HFFc6 (cell line): Measurements from ENCODE around the gene ZNF831. TPM values are rescaled to one million over a fixed set of nuclear protein-coding genes. Genes with fewer than 3 reads are reported as not detected.
A peak's percentile ranks its signal among the peaks of the same experiment; 100 is the strongest.

ENCODE experiments used
- DNase-seq: peaks from one replicate; pipeline ENCODE4 v3.0.0-alpha.2; 2018
- H3K27ac Mint-ChIP-seq: 2 replicates; pipeline ENCODE4 v1.8.0; 2020; ENCODE audit warnings: mild to moderate bottlenecking, mixed read lengths
- H3K27me3 Mint-ChIP-seq: 2 replicates; pipeline ENCODE4 v1.8.0; 2021; ENCODE audit warnings: mild to moderate bottlenecking, moderate library complexity, mixed read lengths; ENCODE audit not compliant: insufficient read depth
- H3K36me3 Mint-ChIP-seq: 2 replicates; pipeline ENCODE4 v1.8.0; 2021; ENCODE audit warnings: low read depth, mixed read lengths
- H3K4me1 Mint-ChIP-seq: 2 replicates; pipeline ENCODE4 v1.8.0; 2020; ENCODE audit warnings: low read depth, mixed read lengths
- H3K4me3 Mint-ChIP-seq: 2 replicates; pipeline ENCODE4 v1.8.0; 2020; ENCODE audit warnings: mild to moderate bottlenecking, moderate library complexity, mixed read lengths
- H3K9me3 Mint-ChIP-seq: 2 replicates; pipeline ENCODE4 v1.8.0; 2020; ENCODE audit warnings: mild to moderate bottlenecking, mixed read lengths
- total RNA-seq, 6 experiments: library from RNA; stranded (reverse); fragmentation: NEBNext Ultra II Directional; extraction: Animal tissue kit (Norgen Biotek cat#: 25700); gene quantifications; 2 replicates in 1 of 6; 3 replicates in 5 of 6; pipeline ENCODE4 v1.2.3, GENCODE V29; 2021
- TF ChIP-seq, protein P1 (sequence below): fragments of 200-600 bp; sonication (generic); IDR thresholded peaks from 2 replicates; pipeline ENCODE4 v1.5.0; 2021; ENCODE audit warnings: antibody characterized with exemption, mild to moderate bottlenecking

Gene ZNF831
- total RNA-seq, 6 experiments from 2014 or later: not detected

DNA sequence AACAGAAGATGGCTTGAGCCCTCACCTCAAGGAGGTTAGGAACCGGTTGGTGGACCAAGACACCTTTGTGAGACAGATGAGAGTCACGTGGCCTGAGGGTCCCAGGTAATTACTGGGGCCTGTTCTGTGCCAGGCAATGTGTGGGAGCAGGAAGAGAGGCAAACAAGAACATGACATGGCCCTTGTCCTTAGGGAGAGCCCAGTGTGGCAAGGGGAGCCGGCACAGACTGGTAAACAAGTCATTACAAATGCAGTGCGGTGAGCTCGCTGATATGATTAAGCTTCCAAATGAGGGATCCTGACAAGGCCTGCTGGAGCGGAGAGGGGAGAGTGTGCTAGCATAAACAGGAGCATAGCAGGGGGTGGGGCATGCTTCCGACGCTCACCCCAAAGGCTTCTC is 55.6 kb downstream of the ZNF831 start:
- H3K27ac Mint-ChIP-seq: no peak overlapping the region
- no peak overlapping the region for H3K4me3 Mint-ChIP-seq
- peaks cover 39% of the 10 kb centered on the region for H3K27me3 Mint-ChIP-seq

GRCh38 chr20:59220161-59220560 is 56.5 kb downstream of the ZNF831 start:
- Mint-ChIP-seq H3K27me3 (peaks cover 43% of the 10 kb centered on the region), H3K27ac (no peak overlapping the region), H3K4me3 (no peak overlapping the region), H3K36me3 (no peaks in the 10 kb centered on the region), H3K4me1 (peaks cover 12% of the 10 kb centered on the region), H3K9me3 (no peaks in the 10 kb centered on the region)
- TF ChIP-seq, protein P1, sequence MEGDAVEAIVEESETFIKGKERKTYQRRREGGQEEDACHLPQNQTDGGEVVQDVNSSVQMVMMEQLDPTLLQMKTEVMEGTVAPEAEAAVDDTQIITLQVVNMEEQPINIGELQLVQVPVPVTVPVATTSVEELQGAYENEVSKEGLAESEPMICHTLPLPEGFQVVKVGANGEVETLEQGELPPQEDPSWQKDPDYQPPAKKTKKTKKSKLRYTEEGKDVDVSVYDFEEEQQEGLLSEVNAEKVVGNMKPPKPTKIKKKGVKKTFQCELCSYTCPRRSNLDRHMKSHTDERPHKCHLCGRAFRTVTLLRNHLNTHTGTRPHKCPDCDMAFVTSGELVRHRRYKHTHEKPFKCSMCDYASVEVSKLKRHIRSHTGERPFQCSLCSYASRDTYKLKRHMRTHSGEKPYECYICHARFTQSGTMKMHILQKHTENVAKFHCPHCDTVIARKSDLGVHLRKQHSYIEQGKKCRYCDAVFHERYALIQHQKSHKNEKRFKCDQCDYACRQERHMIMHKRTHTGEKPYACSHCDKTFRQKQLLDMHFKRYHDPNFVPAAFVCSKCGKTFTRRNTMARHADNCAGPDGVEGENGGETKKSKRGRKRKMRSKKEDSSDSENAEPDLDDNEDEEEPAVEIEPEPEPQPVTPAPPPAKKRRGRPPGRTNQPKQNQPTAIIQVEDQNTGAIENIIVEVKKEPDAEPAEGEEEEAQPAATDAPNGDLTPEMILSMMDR: no peak
- no peak for DNase-seq

More for the DNA sequence above, 55.6 kb downstream of the ZNF831 start:
- no peak for DNase-seq
- Mint-ChIP-seq H3K4me1 (peaks cover 12% of the 10 kb centered on the region), H3K36me3 (no peaks in the 10 kb centered on the region), H3K9me3 (no peaks in the 10 kb centered on the region)
- TF ChIP-seq, protein P1: no peak

- TF ChIP-seq, protein P1: peak; percentile 28
- peaks cover 12% of the 10 kb centered on the region for H3K4me1 Mint-ChIP-seq
- no peak for DNase-seq
- peaks cover 43% of the 10 kb centered on the region for H3K27me3 Mint-ChIP-seq
- no peaks in the 10 kb centered on the region for H3K9me3 Mint-ChIP-seq
- no peak overlapping the region for H3K4me3 Mint-ChIP-seq
- no peak overlapping the region for H3K27ac Mint-ChIP-seq
- H3K36me3 Mint-ChIP-seq: no peaks in the 10 kb centered on the region
Measured at GRCh38 chr20:59221049-59221706, 57.6 kb downstream of the ZNF831 start.

- DNase-seq: no peak
- no peaks in the 10 kb centered on the region for H3K9me3 Mint-ChIP-seq
- H3K27ac Mint-ChIP-seq: no peak overlapping the region
- H3K4me3 Mint-ChIP-seq: peak overlapping the region; percentile 31; the same call in 1 of the 2 replicates
- H3K4me1 Mint-ChIP-seq: peaks cover 12% of the 10 kb centered on the region
- TF ChIP-seq, protein P1: no peak
- H3K27me3 Mint-ChIP-seq: peaks cover 42% of the 10 kb centered on the region
- H3K36me3 Mint-ChIP-seq: no peaks in the 10 kb centered on the region
Measured at GRCh38 chr20:59221707-59222252, 58.2 kb downstream of the ZNF831 start.

GRCh38 chr20:59222253-59223181 is 58.9 kb downstream of the ZNF831 start:
- peak; percentile 43 for DNase-seq
- no peak overlapping the region for H3K27ac Mint-ChIP-seq
- TF ChIP-seq, protein P1: peak; percentile 92
- H3K9me3 Mint-ChIP-seq: no peaks in the 10 kb centered on the region
- H3K4me3 Mint-ChIP-seq: peak overlapping the region; percentile 82
- peaks cover 12% of the 10 kb centered on the region for H3K4me1 Mint-ChIP-seq
- peaks cover 42% of the 10 kb centered on the region for H3K27me3 Mint-ChIP-seq
- no peaks in the 10 kb centered on the region for H3K36me3 Mint-ChIP-seq
